HepG2 (cell line): ENCODE measurements around the gene WSB1. TPM values are rescaled to one million over a fixed set of nuclear protein-coding genes. Genes with fewer than 3 reads are reported as not detected.

ENCODE experiments used
- BATF2 ChIP-seq: sonication (generic); formaldehyde crosslinking; IDR thresholded peaks from 2 replicates; pipeline ENCODE4 v1.8.0; 2022; ENCODE audit warnings: mild to moderate bottlenecking, missing genetic modification reagents, moderate library complexity
- EEA1 ChIP-seq: sonication (generic); formaldehyde crosslinking; IDR thresholded peaks from 2 replicates; pipeline ENCODE4 v1.5.1; 2020; ENCODE audit warnings: mild to moderate bottlenecking, missing genetic modification reagents, borderline replicate concordance
- GFI1 ChIP-seq: sonication (generic); formaldehyde crosslinking; IDR thresholded peaks from 2 replicates; pipeline ENCODE4 v1.5.0; 2020; ENCODE audit warnings: missing genetic modification reagents, mild to moderate bottlenecking, borderline replicate concordance
- HNRNPH1 ChIP-seq: fragments of 200-400 bp; formaldehyde crosslinking; optimal IDR thresholded peaks from 2 replicates; pipeline ENCODE3; 2017; ENCODE audit warnings: mild to moderate bottlenecking, low read depth, low read length
- PAWR ChIP-seq: sonication (generic); formaldehyde crosslinking; IDR thresholded peaks from 2 replicates; pipeline ENCODE4 v1.4.0; 2020; ENCODE audit warnings: missing genetic modification reagents, mild to moderate bottlenecking, borderline replicate concordance
- SCMH1 ChIP-seq: sonication (generic); formaldehyde crosslinking; IDR thresholded peaks from 2 replicates; pipeline ENCODE4 v1.9.0; 2021; ENCODE audit warnings: missing genetic modification reagents, mild to moderate bottlenecking, borderline replicate concordance
- TBL1XR1 ChIP-seq: fragments of 150-350 bp; IDR thresholded peaks from 2 replicates; pipeline ENCODE4 v1.6.1; 2014; ENCODE audit warnings: borderline replicate concordance, low read length; ENCODE audit not compliant: partially characterized antibody
- USF2 ChIP-seq, 2 experiments: sonication (generic) in 1 of 2; formaldehyde crosslinking in 1 of 2; IDR thresholded peaks; 2 replicates each; pipeline versions ENCODE4 v1.5.1 to v1.6.1; 2011 to 2020; ENCODE audit warnings: borderline replicate concordance in 1 of 2, low read depth in 1 of 2, low read length in 1 of 2, mild to moderate bottlenecking in 1 of 2, missing genetic modification reagents in 1 of 2, moderate library complexity in 1 of 2
- ZNF432 ChIP-seq: sonication (generic); formaldehyde crosslinking; IDR thresholded peaks from 2 replicates; pipeline ENCODE4 v1.5.0; 2020; ENCODE audit warnings: missing genetic modification reagents, mild to moderate bottlenecking, borderline replicate concordance
- ZNF746 ChIP-seq: sonication (generic); formaldehyde crosslinking; IDR thresholded peaks from 2 replicates; pipeline ENCODE4 v1.8.0; 2022; ENCODE audit warnings: mild to moderate bottlenecking, missing genetic modification reagents
- polyA plus RNA-seq, 8 experiments: library from polyadenylated mRNA; depleted of rRNA in 3 of 8; stranded (reverse) in 7 of 8; unstranded in 1 of 8; fragments of >200 nt; fragmentation: Illumina TruSeq in 4 of 8; extraction: Trizol in 4 of 8; gene quantifications; 2 replicates each; pipeline versions ENCODE4 v1.2.1 to v1.2.3, GENCODE V29; 2011 to 2016; ENCODE audit warnings: low read depth in 4 of 8, missing spikeins in 1 of 8, mixed read lengths in 1 of 8; ENCODE audit not compliant: insufficient read depth in 1 of 8
- total RNA-seq, 5 experiments: library from RNA; depleted of rRNA; stranded (reverse); fragments of >200 nt; fragmentation: Illumina TruSeq; extraction: Trizol; gene quantifications; 2 replicates each; pipeline ENCODE4 v1.2.3, GENCODE V29; 2016; ENCODE audit warnings: low read depth in 1 of 5
- TF ChIP-seq, protein P1 (sequence below): sonication (generic); IDR thresholded peaks from 2 replicates; pipeline ENCODE4 v1.6.1; 2016; ENCODE audit warnings: low read depth, borderline replicate concordance
- TF ChIP-seq, protein P2 (sequence below), 2 experiments: fragments of 450-650 bp in 1 of 2; sonication (generic) in 1 of 2; formaldehyde crosslinking; IDR thresholded peaks; 2 replicates each; pipeline versions ENCODE4 v1.5.0 to v1.8.0; 2020 to 2022; ENCODE audit warnings: mild to moderate bottlenecking in 1 of 2, missing genetic modification reagents in 1 of 2
- TF ChIP-seq, protein P3 (sequence below): sonication (generic); formaldehyde crosslinking; IDR thresholded peaks from 2 replicates; pipeline ENCODE4 v1.4.0; 2020; ENCODE audit warnings: mild to moderate bottlenecking, missing genetic modification reagents
- TF ChIP-seq, protein P4 (sequence below): IDR thresholded peaks from 2 replicates; pipeline ENCODE4 v1.6.1; 2016; ENCODE audit warnings: missing compliant biosample characterization, missing genetic modification reagents, borderline replicate concordance
- TF ChIP-seq, protein P5 (sequence below): sonication (generic); formaldehyde crosslinking; IDR thresholded peaks from 2 replicates; pipeline ENCODE4 v1.4.0; 2020; ENCODE audit warnings: missing genetic modification reagents, borderline replicate concordance

WSB1 gene
- total and polyA plus RNA-seq, 2 of the 13 experiments (the other 11 are each of a cell fraction or from before 2014, with no cell fraction given): 81.3 to 294 TPM

DNA sequence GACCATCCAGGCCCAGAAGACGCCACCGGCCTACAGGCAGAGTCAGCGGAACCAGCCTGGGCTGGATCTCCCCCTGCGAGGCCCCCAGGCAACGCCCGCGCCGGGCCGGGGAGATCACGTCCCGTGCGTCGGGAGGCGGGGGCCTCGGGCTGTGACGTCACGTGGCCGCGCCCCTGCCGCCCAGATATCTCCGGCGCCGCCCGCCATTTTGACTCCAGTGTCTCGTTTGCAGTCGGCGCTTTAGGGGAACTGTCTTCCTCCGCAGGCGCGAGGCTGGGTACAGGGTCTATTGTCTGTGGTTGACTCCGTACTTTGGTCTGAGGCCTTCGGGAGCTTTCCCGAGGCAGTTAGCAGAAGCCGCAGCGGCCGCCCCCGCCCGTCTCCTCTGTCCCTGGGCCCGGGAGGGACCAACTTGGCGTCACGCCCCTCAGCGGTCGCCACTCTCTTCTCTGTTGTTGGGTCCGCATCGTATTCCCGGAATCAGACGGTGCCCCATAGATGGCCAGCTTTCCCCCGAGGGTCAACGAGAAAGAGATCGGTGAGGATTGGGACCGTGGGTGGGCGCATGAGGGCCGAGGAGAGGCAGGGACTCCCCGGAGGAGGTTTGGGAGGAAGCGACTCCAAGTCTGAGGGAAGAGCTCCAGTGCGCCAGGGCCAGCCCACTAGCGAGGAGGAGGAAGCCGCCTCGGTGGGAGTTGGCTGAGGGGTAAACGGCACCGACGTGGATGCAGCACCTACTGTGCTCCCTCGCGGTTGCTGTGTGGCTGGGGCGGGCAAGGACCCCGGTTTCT lies at the start of gene WSB1 (continued):
- TF ChIP-seq ZNF746 (no peak; the same call in 1 of the 2 replicates), ZNF432 (CRISPR knock-in tag) (no peak), BATF2 (no peak), SCMH1 (CRISPR knock-in tag) (no peak), EEA1 (CRISPR knock-in tag) (no peak), TBL1XR1 (peak; percentile 70), GFI1 (CRISPR knock-in tag) (no peak), PAWR (CRISPR knock-in tag) (no peak), USF2 (IDR thresholded peaks at IDR 0.05; ENCODE audit: low read depth, low read length) (peak; percentile 37), USF2 (CRISPR knock-in tag; IDR thresholded peaks at IDR 0.05; ENCODE audit: borderline replicate concordance) (peak; percentile 77; the same call in 1 of the 2 replicates), HNRNPH1 (no peak)
- TF ChIP-seq, protein P1, sequence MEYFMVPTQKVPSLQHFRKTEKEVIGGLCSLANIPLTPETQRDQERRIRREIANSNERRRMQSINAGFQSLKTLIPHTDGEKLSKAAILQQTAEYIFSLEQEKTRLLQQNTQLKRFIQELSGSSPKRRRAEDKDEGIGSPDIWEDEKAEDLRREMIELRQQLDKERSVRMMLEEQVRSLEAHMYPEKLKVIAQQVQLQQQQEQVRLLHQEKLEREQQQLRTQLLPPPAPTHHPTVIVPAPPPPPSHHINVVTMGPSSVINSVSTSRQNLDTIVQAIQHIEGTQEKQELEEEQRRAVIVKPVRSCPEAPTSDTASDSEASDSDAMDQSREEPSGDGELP: peak; percentile 66; the same call in 1 of the 2 replicates
- TF ChIP-seq, protein P2, sequence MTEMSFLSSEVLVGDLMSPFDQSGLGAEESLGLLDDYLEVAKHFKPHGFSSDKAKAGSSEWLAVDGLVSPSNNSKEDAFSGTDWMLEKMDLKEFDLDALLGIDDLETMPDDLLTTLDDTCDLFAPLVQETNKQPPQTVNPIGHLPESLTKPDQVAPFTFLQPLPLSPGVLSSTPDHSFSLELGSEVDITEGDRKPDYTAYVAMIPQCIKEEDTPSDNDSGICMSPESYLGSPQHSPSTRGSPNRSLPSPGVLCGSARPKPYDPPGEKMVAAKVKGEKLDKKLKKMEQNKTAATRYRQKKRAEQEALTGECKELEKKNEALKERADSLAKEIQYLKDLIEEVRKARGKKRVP (CRISPR knock-in tag; IDR thresholded peaks at IDR 0.05): no peak
- TF ChIP-seq, protein P3, sequence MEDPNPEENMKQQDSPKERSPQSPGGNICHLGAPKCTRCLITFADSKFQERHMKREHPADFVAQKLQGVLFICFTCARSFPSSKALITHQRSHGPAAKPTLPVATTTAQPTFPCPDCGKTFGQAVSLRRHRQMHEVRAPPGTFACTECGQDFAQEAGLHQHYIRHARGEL (CRISPR knock-in tag): no peak
- TF ChIP-seq, protein P4, sequence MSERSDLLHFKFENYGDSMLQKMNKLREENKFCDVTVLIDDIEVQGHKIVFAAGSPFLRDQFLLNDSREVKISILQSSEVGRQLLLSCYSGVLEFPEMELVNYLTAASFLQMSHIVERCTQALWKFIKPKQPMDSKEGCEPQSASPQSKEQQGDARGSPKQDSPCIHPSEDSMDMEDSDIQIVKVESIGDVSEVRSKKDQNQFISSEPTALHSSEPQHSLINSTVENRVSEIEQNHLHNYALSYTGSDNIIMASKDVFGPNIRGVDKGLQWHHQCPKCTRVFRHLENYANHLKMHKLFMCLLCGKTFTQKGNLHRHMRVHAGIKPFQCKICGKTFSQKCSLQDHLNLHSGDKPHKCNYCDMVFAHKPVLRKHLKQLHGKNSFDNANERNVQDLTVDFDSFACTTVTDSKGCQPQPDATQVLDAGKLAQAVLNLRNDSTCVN (CRISPR knock-in tag): 0 out of 2 replicates have a peak, but pooled peaks have one; percentile 59
- TF ChIP-seq, protein P5, sequence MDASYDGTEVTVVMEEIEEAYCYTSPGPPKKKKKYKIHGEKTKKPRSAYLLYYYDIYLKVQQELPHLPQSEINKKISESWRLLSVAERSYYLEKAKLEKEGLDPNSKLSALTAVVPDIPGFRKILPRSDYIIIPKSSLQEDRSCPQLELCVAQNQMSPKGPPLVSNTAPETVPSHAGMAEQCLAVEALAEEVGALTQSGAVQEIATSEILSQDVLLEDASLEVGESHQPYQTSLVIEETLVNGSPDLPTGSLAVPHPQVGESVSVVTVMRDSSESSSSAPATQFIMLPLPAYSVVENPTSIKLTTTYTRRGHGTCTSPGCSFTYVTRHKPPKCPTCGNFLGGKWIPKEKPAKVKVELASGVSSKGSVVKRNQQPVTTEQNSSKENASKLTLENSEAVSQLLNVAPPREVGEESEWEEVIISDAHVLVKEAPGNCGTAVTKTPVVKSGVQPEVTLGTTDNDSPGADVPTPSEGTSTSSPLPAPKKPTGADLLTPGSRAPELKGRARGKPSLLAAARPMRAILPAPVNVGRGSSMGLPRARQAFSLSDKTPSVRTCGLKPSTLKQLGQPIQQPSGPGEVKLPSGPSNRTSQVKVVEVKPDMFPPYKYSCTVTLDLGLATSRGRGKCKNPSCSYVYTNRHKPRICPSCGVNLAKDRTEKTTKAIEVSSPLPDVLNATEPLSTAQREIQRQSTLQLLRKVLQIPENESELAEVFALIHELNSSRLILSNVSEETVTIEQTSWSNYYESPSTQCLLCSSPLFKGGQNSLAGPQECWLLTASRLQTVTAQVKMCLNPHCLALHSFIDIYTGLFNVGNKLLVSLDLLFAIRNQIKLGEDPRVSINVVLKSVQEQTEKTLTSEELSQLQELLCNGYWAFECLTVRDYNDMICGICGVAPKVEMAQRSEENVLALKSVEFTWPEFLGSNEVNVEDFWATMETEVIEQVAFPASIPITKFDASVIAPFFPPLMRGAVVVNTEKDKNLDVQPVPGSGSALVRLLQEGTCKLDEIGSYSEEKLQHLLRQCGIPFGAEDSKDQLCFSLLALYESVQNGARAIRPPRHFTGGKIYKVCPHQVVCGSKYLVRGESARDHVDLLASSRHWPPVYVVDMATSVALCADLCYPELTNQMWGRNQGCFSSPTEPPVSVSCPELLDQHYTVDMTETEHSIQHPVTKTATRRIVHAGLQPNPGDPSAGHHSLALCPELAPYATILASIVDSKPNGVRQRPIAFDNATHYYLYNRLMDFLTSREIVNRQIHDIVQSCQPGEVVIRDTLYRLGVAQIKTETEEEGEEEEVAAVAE (CRISPR knock-in tag): peak; percentile 86
